ENCODE results near the gene CEACAM3.

The CEACAM3 gene

DNA sequence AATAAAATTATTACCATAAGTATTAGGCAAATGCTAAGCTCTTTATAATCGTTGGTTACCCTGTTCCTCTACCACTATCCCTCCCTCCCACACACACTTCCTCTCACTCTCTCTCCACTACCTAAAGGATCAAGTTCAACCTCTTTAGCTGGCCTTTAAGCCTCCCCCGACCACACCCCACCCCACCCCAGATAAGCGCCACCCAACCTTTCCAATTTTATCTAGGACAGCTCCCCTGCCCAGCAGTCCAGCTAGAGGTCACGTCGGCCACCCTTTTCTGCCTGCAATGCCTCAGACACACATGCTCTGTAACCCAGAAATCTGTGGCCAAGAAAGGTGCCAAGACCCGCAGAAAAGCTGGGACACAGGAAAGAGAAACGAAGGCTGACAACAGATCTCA, 47.0 kb downstream of the CEACAM3 start:
- TF ChIP-seq ARNTL (CRISPR knock-in tag; IDR thresholded peaks at IDR 0.05; ENCODE audit: borderline replicate concordance, low read depth) (no peak), ZFP3 (CRISPR knock-in tag; IDR thresholded peaks at IDR 0.05) (no peak), TCF4 (CRISPR knock-in tag; IDR thresholded peaks at IDR 0.05; ENCODE audit: borderline replicate concordance) (no peak), ZNF70 (CRISPR knock-in tag; IDR thresholded peaks at IDR 0.05) (no peak), CSDC2 (CRISPR knock-in tag; IDR thresholded peaks at IDR 0.05) (no peak), ZNF565 (CRISPR knock-in tag; conservative IDR thresholded peaks at IDR 0.05; ENCODE audit: low read depth) (no peak), GLIS3 (CRISPR knock-in tag; IDR thresholded peaks at IDR 0.05) (no peak), ESRRG (CRISPR knock-in tag; IDR thresholded peaks at IDR 0.05) (no peak)
- TF ChIP-seq, protein P1, sequence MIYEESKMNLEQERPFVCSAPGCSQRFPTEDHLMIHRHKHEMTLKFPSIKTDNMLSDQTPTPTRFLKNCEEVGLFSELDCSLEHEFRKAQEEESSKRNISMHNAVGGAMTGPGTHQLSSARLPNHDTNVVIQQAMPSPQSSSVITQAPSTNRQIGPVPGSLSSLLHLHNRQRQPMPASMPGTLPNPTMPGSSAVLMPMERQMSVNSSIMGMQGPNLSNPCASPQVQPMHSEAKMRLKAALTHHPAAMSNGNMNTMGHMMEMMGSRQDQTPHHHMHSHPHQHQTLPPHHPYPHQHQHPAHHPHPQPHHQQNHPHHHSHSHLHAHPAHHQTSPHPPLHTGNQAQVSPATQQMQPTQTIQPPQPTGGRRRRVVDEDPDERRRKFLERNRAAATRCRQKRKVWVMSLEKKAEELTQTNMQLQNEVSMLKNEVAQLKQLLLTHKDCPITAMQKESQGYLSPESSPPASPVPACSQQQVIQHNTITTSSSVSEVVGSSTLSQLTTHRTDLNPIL (CRISPR knock-in tag; IDR thresholded peaks at IDR 0.05; ENCODE audit: low read depth) = no peak
- TF ChIP-seq, protein P2, sequence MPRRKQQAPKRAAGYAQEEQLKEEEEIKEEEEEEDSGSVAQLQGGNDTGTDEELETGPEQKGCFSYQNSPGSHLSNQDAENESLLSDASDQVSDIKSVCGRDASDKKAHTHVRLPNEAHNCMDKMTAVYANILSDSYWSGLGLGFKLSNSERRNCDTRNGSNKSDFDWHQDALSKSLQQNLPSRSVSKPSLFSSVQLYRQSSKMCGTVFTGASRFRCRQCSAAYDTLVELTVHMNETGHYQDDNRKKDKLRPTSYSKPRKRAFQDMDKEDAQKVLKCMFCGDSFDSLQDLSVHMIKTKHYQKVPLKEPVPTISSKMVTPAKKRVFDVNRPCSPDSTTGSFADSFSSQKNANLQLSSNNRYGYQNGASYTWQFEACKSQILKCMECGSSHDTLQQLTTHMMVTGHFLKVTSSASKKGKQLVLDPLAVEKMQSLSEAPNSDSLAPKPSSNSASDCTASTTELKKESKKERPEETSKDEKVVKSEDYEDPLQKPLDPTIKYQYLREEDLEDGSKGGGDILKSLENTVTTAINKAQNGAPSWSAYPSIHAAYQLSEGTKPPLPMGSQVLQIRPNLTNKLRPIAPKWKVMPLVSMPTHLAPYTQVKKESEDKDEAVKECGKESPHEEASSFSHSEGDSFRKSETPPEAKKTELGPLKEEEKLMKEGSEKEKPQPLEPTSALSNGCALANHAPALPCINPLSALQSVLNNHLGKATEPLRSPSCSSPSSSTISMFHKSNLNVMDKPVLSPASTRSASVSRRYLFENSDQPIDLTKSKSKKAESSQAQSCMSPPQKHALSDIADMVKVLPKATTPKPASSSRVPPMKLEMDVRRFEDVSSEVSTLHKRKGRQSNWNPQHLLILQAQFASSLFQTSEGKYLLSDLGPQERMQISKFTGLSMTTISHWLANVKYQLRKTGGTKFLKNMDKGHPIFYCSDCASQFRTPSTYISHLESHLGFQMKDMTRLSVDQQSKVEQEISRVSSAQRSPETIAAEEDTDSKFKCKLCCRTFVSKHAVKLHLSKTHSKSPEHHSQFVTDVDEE (CRISPR knock-in tag; IDR thresholded peaks at IDR 0.05) = no peak
- TF ChIP-seq, protein P3, sequence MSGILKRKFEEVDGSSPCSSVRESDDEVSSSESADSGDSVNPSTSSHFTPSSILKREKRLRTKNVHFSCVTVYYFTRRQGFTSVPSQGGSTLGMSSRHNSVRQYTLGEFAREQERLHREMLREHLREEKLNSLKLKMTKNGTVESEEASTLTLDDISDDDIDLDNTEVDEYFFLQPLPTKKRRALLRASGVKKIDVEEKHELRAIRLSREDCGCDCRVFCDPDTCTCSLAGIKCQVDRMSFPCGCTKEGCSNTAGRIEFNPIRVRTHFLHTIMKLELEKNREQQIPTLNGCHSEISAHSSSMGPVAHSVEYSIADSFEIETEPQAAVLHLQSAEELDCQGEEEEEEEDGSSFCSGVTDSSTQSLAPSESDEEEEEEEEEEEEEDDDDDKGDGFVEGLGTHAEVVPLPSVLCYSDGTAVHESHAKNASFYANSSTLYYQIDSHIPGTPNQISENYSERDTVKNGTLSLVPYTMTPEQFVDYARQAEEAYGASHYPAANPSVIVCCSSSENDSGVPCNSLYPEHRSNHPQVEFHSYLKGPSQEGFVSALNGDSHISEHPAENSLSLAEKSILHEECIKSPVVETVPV (CRISPR knock-in tag; IDR thresholded peaks at IDR 0.05) = no peak
- ATAC-seq = no peak

DNA sequence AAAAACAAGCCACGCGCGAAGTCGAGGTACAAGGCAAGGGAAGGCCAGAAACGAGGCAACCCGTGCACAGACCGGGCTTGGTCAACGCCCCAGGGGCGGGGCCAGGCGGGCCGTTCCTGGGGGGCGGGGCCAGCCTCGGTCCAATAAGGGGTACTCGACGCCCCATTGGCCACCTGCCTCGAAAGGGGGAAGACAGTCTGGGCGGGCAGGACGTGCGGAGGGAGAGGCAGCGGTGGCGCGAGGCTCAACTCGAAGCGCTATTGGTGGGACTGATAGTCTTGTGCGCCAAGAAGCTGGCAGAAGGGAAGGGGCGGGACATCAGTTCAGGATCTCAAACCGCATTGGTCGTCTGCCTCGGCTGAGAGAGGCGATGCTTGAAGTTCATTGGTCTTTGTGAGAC, 48.2 kb downstream of the CEACAM3 start, which contains the start of gene LYPD4:
TSS of gene LYPD4 (minus strand) at position 83 of the 400 bp plus-strand sequence. CDS start 5,398 bp downstream, outside the sequence.
- TF ChIP-seq OSR1 (CRISPR knock-in tag; IDR thresholded peaks at IDR 0.05) (no peak), ZC3H10 (CRISPR knock-in tag; IDR thresholded peaks at IDR 0.05) (no peak), BACH2 (CRISPR knock-in tag; IDR thresholded peaks at IDR 0.05; ENCODE audit: borderline replicate concordance) (no peak), TOX (CRISPR knock-in tag; IDR thresholded peaks at IDR 0.05; ENCODE audit: borderline replicate concordance) (no peak), ZNF8 (CRISPR knock-in tag; IDR thresholded peaks at IDR 0.05) (no peak), ESRRG (CRISPR knock-in tag; IDR thresholded peaks at IDR 0.05) (no peak), CSDC2 (CRISPR knock-in tag; IDR thresholded peaks at IDR 0.05) (no peak), ARNTL (CRISPR knock-in tag; IDR thresholded peaks at IDR 0.05; ENCODE audit: borderline replicate concordance, low read depth) (no peak), GLIS3 (CRISPR knock-in tag; IDR thresholded peaks at IDR 0.05) (no peak), ZNF565 (CRISPR knock-in tag; conservative IDR thresholded peaks at IDR 0.05; ENCODE audit: low read depth) (no peak), PPARA (CRISPR knock-in tag; IDR thresholded peaks at IDR 0.05; ENCODE audit: borderline replicate concordance) (no peak), ZNF70 (CRISPR knock-in tag; IDR thresholded peaks at IDR 0.05) (no peak), RARB (CRISPR knock-in tag; IDR thresholded peaks at IDR 0.05) (no peak), ZFP3 (CRISPR knock-in tag; IDR thresholded peaks at IDR 0.05) (no peak)
- TF ChIP-seq, protein P3 (CRISPR knock-in tag; IDR thresholded peaks at IDR 0.05) = no peak
- TF ChIP-seq, protein P1 (CRISPR knock-in tag; IDR thresholded peaks at IDR 0.05; ENCODE audit: low read depth) = no peak
- TF ChIP-seq, protein P4, sequence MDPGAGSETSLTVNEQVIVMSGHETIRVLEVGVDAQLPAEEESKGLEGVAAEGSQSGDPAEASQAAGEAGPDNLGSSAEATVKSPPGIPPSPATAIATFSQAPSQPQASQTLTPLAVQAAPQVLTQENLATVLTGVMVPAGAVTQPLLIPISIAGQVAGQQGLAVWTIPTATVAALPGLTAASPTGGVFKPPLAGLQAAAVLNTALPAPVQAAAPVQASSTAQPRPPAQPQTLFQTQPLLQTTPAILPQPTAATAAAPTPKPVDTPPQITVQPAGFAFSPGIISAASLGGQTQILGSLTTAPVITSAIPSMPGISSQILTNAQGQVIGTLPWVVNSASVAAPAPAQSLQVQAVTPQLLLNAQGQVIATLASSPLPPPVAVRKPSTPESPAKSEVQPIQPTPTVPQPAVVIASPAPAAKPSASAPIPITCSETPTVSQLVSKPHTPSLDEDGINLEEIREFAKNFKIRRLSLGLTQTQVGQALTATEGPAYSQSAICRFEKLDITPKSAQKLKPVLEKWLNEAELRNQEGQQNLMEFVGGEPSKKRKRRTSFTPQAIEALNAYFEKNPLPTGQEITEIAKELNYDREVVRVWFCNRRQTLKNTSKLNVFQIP (CRISPR knock-in tag; IDR thresholded peaks at IDR 0.05; ENCODE audit: borderline replicate concordance, low read depth) = no peak
- TF ChIP-seq, protein P2 (CRISPR knock-in tag; IDR thresholded peaks at IDR 0.05) = no peak
- peak; percentile 38; the same call in 1 of the 3 replicates for ATAC-seq
